Cardiac fibroblast (primary cell): ENCODE data around the gene GPR137B.

ENCODE experiments used
- DNase-seq, 2 donors: peaks; one replicate each; pipeline versions ENCODE4 v3.0.0 to v3.0.0-alpha.2; 2010; ENCODE audit warnings: low read depth in 2 of 2
- H3K4me3 ChIP-seq, 2 donors: replicated peaks in 1 of 2; 1 replicate in 1 of 2; 2 replicates in 1 of 2; pipeline ENCODE4 v1.5.1; 2011; ENCODE audit warnings: low read depth in 2 of 2, low read length in 2 of 2, mild to moderate bottlenecking in 2 of 2, moderate library complexity in 1 of 2
- CTCF ChIP-seq: IDR thresholded peaks from one replicate; pipeline ENCODE4 v1.5.1; 2011; ENCODE audit warnings: low read depth, mild to moderate bottlenecking, low read length, inconsistent platforms

The GPR137B gene

GRCh38 chr1:236137285-236137852 is 5.0 kb upstream of the GPR137B start:
- DNase-seq, result no peak
- no peak for TF ChIP-seq CTCF
- no peak overlapping the region for H3K4me3 ChIP-seq

GRCh38 chr1:236139495-236139894 is 2.8 kb upstream of the GPR137B start:
- no peak for TF ChIP-seq CTCF
- no peak overlapping the region for H3K4me3 ChIP-seq
- DNase-seq, result no peak

- H3K4me3 ChIP-seq, result peak overlapping the region; percentile 47 to 69
- no peak for DNase-seq
- no peak for TF ChIP-seq CTCF
Measured at GRCh38 chr1:236140705-236141446, 1.5 kb upstream of the GPR137B start.

- peak; percentile 53 to 57 for DNase-seq
- H3K4me3 ChIP-seq, result peak overlapping the region; percentile 47 to 69
- TF ChIP-seq CTCF, result no peak
Measured at GRCh38 chr1:236141447-236142252, 689 bp upstream of the GPR137B start.

- DNase-seq, result peak; percentile 67 to 80
- no peak for TF ChIP-seq CTCF
- H3K4me3 ChIP-seq, result peak overlapping the region; percentile 69 to 75
Measured at GRCh38 chr1:236143104-236143948, 987 bp downstream of the GPR137B start.

GRCh38 chr1:236144033-236144432 is 1.7 kb downstream of the GPR137B start:
- H3K4me3 ChIP-seq, result peak overlapping the region; percentile 69 to 75
- no peak for DNase-seq

More at GRCh38 chr1:236144033-236144432, 1.7 kb downstream of the GPR137B start:
- no peak for TF ChIP-seq CTCF
